Body of pancreas (tissue), 4 donors: ENCODE data around the gene APBA2.

Experiments
- POLR2A ChIP-seq, 3 donors: fragments of 450-650 bp; IDR thresholded peaks; one replicate each; pipeline ENCODE4 v1.6.1; 2016; ENCODE audit warnings: antibody characterized with exemption in 3 of 3, mild to moderate bottlenecking in 2 of 3
- TF ChIP-seq, protein P1 (sequence below), 7 experiments: fragments of 450-650 bp in 4 of 7; fragments of 200-600 bp in 3 of 7; sonication (generic) in 3 of 7; IDR thresholded peaks; one replicate each; pipeline ENCODE4 v1.5.1; 2016 to 2019; ENCODE audit warnings: antibody characterized with exemption in 7 of 7

DNA sequence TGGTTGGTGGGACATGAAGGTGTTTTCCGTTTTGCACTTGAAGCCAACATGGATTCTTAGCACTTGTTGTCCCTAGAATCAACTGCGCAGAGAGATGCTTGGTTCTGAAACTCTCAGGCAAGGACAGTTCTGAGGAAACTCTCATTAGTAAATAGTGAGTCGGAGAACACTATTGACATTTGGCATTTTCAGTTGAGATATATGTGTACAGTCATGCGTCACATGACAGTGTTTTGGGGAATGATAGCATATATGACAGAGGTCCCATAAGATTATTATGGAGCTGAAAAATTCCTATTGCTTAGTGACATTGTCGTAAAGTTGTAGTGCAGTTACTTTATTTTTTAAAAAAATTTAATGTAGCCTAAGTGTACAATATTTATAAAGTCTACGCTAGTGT lies 5.8 kb downstream of the APBA2 start:
- TF ChIP-seq, protein P1, sequence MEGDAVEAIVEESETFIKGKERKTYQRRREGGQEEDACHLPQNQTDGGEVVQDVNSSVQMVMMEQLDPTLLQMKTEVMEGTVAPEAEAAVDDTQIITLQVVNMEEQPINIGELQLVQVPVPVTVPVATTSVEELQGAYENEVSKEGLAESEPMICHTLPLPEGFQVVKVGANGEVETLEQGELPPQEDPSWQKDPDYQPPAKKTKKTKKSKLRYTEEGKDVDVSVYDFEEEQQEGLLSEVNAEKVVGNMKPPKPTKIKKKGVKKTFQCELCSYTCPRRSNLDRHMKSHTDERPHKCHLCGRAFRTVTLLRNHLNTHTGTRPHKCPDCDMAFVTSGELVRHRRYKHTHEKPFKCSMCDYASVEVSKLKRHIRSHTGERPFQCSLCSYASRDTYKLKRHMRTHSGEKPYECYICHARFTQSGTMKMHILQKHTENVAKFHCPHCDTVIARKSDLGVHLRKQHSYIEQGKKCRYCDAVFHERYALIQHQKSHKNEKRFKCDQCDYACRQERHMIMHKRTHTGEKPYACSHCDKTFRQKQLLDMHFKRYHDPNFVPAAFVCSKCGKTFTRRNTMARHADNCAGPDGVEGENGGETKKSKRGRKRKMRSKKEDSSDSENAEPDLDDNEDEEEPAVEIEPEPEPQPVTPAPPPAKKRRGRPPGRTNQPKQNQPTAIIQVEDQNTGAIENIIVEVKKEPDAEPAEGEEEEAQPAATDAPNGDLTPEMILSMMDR (IDR thresholded peaks at IDR 0.05) = no peak
- no peak for TF ChIP-seq POLR2A (IDR thresholded peaks at IDR 0.05)
